ENCODE data around the gene PPP1R13L. TPM values are rescaled to one million over a fixed set of nuclear protein-coding genes. Genes with fewer than 3 reads are reported as not detected.

The PPP1R13L gene
- total and polyA plus RNA-seq, 2 donors (not counting 1 experiment from before 2014, with no cell fraction given), result 7.4 to 9.2 TPM

- TF ChIP-seq CTCF (IDR thresholded peaks at IDR 0.05) (no peak), EZH2 (IDR thresholded peaks at IDR 0.05; ENCODE audit: borderline replicate concordance, insufficient read depth, low read depth, low read length, poor library complexity, severe bottlenecking) (no peak)
- Histone ChIP-seq H3K4me2 (replicated peaks; ENCODE audit: low read depth, low read length, poor library complexity, severe bottlenecking) (no peak overlapping the region), H3K4me3 (ENCODE audit: control extremely low read depth in 1 of 5, extremely low read depth in 1 of 5, insufficient read depth in 1 of 5, low read depth in 2 of 5, low read length in 4 of 5) (no peak overlapping the region), H2AFZ (ENCODE audit: insufficient read depth, low read depth, low read length, poor library complexity, severe bottlenecking) (no peak overlapping the region), H3K4me1 (ENCODE audit: control insufficient read depth in 2 of 2, insufficient read depth in 2 of 2, low read length in 2 of 2) (no peaks in the 10 kb centered on the region), H3K27me3 (replicated peaks in 1 of 4; ENCODE audit: control extremely low read depth in 1 of 4, control insufficient read depth in 3 of 4, insufficient read depth in 4 of 4, low read length in 3 of 4) (no peaks in the 10 kb centered on the region), H3K36me3 (replicated peaks in 1 of 2; ENCODE audit: control extremely low read depth in 1 of 2, control insufficient read depth in 1 of 2, extremely low read depth in 1 of 2, insufficient read depth in 2 of 2, low read length in 1 of 2) (peaks cover 1 to 5% of the 10 kb centered on the region in 2 experiments), H3K9me3 (ENCODE audit: control extremely low read depth in 1 of 3, control insufficient read depth in 2 of 3, insufficient read depth in 1 of 3, low read length in 2 of 3) (no peaks in the 10 kb centered on the region), H3K27ac (ENCODE audit: low read length in 2 of 2) (no peak overlapping the region), H3K9ac (ENCODE audit: low read length) (no peak overlapping the region), H4K20me1 (ENCODE audit: control insufficient read depth, insufficient read depth, low read length, poor library complexity, severe bottlenecking) (no peaks in the 10 kb centered on the region), H3K79me2 (ENCODE audit: control insufficient read depth, insufficient read depth, low read length) (no peaks in the 10 kb centered on the region)
- no peak overlapping the region for H3K27ac Mint-ChIP-seq
- WGBS (ENCODE audit: insufficient coverage), result 91% methylated on average over 13 of the region's 15 CpGs
- ATAC-seq (ENCODE audit: low read depth) (no peak), DNase-seq (no peak)
- intact Hi-C loops (cut with micrococcal nuclease), result no loop called here
- ChIA-PET CTCF (no interaction called here), POLR2A (no interaction called here)
- no peaks in the 10 kb centered on the region for H3K9me3 Mint-ChIP-seq (ENCODE audit: insufficient read depth)
- no peaks in the 10 kb centered on the region for H3K4me1 Mint-ChIP-seq
- H3K4me3 Mint-ChIP-seq, result no peak overlapping the region
- no peaks in the 10 kb centered on the region for H3K27me3 Mint-ChIP-seq
These were observed 52.8 kb downstream of the PPP1R13L start for GRCh38 chr19:45352062-45352461.

DNA sequence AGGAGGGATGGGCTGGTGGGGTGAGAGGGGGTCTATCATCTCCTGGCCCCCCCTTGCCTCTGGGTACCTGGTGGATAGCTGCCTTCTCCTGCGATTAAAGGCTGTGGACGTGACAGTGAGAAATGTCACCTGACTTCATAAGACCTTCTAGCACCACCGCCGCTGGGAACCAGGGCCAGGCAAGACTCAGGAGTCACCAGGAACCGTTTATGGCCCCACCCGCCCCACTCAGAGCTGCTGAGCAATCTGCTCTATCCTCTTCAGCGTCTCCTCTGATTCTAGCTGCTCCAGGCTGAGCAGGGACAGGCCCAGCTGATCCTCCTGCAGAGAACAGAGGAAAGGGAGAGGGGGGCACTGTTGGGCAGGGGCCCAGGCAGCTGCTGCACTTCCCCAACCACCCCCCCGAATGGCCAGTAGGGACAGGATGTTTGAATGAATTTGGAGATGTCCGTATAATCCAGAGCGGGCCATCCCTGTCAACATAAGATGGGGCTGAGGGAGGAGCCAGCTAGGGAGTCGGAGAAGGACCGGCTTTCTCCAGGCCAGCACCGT, 53.4 kb downstream of the PPP1R13L start:
- H3K9ac ChIP-seq (ENCODE audit: low read length), result no peak overlapping the region
- H3K9me3 ChIP-seq (ENCODE audit: control extremely low read depth in 1 of 3, control insufficient read depth in 2 of 3, insufficient read depth in 1 of 3, low read length in 2 of 3), result no peaks in the 10 kb centered on the region
- Mint-ChIP-seq H3K27ac (no peak overlapping the region), H3K4me3 (no peak overlapping the region), H3K27me3 (no peaks in the 10 kb centered on the region), H3K4me1 (no peaks in the 10 kb centered on the region), H3K9me3 (ENCODE audit: insufficient read depth) (no peaks in the 10 kb centered on the region)
- peaks cover 0 to 4% (median 0%) of the 10 kb centered on the region in 4 experiments for H3K27me3 ChIP-seq (replicated peaks in 1 of 4; ENCODE audit: control extremely low read depth in 1 of 4, control insufficient read depth in 3 of 4, insufficient read depth in 4 of 4, low read length in 3 of 4)
- CTCF ChIA-PET, result interaction anchor here (0.9 kb wide), 1 partner anchor 13 kb away, joined by 3 read pairs; no protein-coding TSS in a partner anchor
- H3K4me2 ChIP-seq (replicated peaks; ENCODE audit: low read depth, low read length, poor library complexity, severe bottlenecking), result no peak overlapping the region
- intact Hi-C loops (cut with micrococcal nuclease), result no loop called here
- H3K4me3 ChIP-seq (ENCODE audit: control extremely low read depth in 1 of 5, extremely low read depth in 1 of 5, insufficient read depth in 1 of 5, low read depth in 2 of 5, low read length in 4 of 5), result no peak overlapping the region
- WGBS (ENCODE audit: insufficient coverage), result 92% methylated on average over 10 of the region's 13 CpGs
- ATAC-seq (ENCODE audit: low read depth), result no peak
- H4K20me1 ChIP-seq (ENCODE audit: control insufficient read depth, insufficient read depth, low read length, poor library complexity, severe bottlenecking), result no peaks in the 10 kb centered on the region
- POLR2A ChIA-PET, result no interaction called here
- H3K4me1 ChIP-seq (ENCODE audit: control insufficient read depth in 2 of 2, insufficient read depth in 2 of 2, low read length in 2 of 2), result no peaks in the 10 kb centered on the region
- TF ChIP-seq CTCF (IDR thresholded peaks at IDR 0.05) (no peak), EZH2 (IDR thresholded peaks at IDR 0.05; ENCODE audit: borderline replicate concordance, insufficient read depth, low read depth, low read length, poor library complexity, severe bottlenecking) (no peak)
- H3K36me3 ChIP-seq (replicated peaks in 1 of 2; ENCODE audit: control extremely low read depth in 1 of 2, control insufficient read depth in 1 of 2, extremely low read depth in 1 of 2, insufficient read depth in 2 of 2, low read length in 1 of 2), result peaks cover 1 to 3% of the 10 kb centered on the region in 2 experiments
- no peaks in the 10 kb centered on the region for H3K79me2 ChIP-seq (ENCODE audit: control insufficient read depth, insufficient read depth, low read length)
- DNase-seq, result no peak
- no peak overlapping the region for H2AFZ ChIP-seq (ENCODE audit: insufficient read depth, low read depth, low read length, poor library complexity, severe bottlenecking)
- no peak overlapping the region for H3K27ac ChIP-seq (ENCODE audit: low read length in 2 of 2)

All from B cell (primary cell).